ENCODE data around the gene B3GALT6. TPM values are rescaled to one million over a fixed set of nuclear protein-coding genes. Genes with fewer than 3 reads are reported as not detected.

Gene B3GALT6
- polyA plus RNA-seq, 1 experiment, result 20.9 TPM

DNA sequence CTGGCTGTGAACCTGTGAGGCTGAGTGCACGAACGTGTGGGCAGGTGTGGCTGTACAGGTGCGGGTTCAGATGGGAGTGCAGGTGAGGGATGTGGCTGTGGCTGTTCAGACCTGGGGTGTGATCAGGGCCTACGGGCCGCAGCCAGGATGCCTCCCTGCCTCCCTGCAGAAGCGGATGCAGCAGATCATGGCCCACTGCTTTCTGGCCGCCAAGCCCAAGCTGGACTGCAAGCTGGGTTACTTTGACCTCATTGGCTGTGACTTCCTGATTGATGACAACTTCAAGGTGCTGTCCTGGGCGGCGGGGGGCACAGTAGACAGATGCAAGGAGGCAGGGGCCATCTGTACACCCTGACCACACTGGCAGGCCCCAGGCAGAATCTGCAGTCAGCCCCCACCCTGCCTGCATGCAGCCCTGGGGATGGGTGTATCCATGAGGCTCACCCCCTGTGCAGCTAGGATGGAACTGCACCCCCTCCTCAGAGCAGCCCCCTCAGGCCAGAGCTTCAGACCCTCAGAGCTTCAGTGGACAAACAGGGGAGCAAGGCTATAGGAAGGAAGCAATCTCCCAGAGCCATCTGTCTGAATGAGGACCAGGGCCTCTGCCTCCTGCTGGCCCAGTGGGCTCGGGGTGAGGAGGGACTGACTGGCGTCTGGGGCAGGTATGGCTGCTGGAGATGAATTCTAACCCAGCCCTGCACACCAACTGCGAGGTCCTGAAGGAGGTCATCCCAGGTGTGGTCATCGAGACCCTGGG is 35.4 kb upstream of the B3GALT6 start:
- DNase-seq (ENCODE audit: low read depth), result no peak
- Histone ChIP-seq H3K4me3 (ENCODE audit: low read depth, low read length) (no peak overlapping the region), H3K36me3 (ENCODE audit: control insufficient read depth, insufficient read depth, low read length) (no peaks in the 10 kb centered on the region), H3K27me3 (ENCODE audit: control insufficient read depth, insufficient read depth, low read length) (no peaks in the 10 kb centered on the region)
- CTCF ChIA-PET, result interaction anchor here (1.0 kb wide), 1 partner anchor 75 kb away, joined by 3 read pairs; no protein-coding TSS in a partner anchor
- TF ChIP-seq, protein P1, sequence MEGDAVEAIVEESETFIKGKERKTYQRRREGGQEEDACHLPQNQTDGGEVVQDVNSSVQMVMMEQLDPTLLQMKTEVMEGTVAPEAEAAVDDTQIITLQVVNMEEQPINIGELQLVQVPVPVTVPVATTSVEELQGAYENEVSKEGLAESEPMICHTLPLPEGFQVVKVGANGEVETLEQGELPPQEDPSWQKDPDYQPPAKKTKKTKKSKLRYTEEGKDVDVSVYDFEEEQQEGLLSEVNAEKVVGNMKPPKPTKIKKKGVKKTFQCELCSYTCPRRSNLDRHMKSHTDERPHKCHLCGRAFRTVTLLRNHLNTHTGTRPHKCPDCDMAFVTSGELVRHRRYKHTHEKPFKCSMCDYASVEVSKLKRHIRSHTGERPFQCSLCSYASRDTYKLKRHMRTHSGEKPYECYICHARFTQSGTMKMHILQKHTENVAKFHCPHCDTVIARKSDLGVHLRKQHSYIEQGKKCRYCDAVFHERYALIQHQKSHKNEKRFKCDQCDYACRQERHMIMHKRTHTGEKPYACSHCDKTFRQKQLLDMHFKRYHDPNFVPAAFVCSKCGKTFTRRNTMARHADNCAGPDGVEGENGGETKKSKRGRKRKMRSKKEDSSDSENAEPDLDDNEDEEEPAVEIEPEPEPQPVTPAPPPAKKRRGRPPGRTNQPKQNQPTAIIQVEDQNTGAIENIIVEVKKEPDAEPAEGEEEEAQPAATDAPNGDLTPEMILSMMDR (IDR thresholded peaks at IDR 0.05; ENCODE audit: insufficient read depth, low read depth, low read length), result no peak
- POLR2A ChIA-PET, result no interaction called here

DNA sequence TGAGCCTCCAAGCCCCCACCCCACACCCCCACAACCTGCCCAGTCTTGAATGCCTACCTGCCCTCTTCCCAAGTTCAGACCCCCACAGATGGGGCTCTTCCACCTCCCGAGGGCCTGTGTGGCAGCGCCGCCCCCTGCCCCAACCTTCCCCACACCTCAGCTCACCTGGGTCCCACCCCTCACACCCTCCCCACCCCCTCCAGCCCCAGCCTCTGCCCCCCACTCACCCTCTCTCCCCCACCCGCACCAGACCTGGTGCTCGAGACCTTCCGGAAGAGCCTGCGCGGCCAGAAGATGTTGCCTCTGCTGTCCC is 34.9 kb upstream of the B3GALT6 start:
- TF ChIP-seq, protein P1 (IDR thresholded peaks at IDR 0.05; ENCODE audit: insufficient read depth, low read depth, low read length), result no peak
- CTCF ChIA-PET, result no interaction called here
- Histone ChIP-seq H3K4me3 (ENCODE audit: low read depth, low read length) (no peak overlapping the region), H3K36me3 (ENCODE audit: control insufficient read depth, insufficient read depth, low read length) (no peaks in the 10 kb centered on the region), H3K27me3 (ENCODE audit: control insufficient read depth, insufficient read depth, low read length) (no peaks in the 10 kb centered on the region)
- no peak for DNase-seq (ENCODE audit: low read depth)
- POLR2A ChIA-PET, result no interaction called here

DNA sequence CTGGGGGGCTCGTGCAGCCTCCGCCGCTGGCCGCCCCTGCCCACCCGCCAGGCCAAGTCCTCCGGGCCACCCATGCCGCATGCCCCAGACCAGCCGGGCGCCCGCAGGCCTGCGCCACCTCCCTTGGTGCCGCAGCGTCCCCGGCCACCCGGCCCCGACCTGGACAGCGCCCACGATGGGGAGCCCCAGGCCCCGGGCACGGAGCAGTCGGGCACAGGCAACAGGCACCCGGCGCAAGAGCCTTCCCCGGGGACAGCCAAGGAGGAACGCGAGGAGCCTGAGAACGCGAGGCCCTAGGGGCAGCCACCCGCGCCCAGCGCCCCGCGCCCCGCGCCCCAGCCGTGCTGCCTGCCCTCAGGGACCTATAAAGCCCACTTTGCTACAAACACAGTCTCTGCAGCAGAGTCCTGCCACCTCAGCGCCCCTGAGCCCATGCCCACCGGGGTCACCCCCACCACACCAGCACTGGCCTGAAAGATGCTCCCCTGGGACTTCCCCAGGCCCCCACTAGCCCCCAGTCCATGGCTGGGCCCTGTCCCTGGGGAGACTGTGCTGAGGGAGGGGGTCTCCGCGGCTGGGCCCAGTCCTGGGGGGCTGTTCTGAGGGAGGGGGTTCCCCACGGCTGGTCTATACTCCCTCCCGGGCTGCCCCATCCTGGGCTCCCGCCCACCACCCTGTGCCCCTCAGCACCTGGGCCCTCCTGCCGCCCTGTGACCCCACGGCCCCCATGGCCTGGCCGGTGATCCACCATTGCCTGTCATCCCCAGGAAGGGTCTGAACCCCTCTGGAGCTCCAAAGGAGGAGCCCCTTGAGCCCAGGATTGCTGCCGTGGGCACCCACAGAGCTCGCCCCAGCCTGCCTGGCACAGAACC is 34.2 kb upstream of the B3GALT6 start:
- CTCF ChIA-PET, result no interaction called here
- no peaks in the 10 kb centered on the region for H3K36me3 ChIP-seq (ENCODE audit: control insufficient read depth, insufficient read depth, low read length)
- DNase-seq (ENCODE audit: low read depth), result no peak
- POLR2A ChIA-PET, result no interaction called here
- H3K4me3 ChIP-seq (ENCODE audit: low read depth, low read length), result no peak overlapping the region
- H3K27me3 ChIP-seq (ENCODE audit: control insufficient read depth, insufficient read depth, low read length), result no peaks in the 10 kb centered on the region
- TF ChIP-seq, protein P1 (IDR thresholded peaks at IDR 0.05; ENCODE audit: insufficient read depth, low read depth, low read length), result no peak

DNA sequence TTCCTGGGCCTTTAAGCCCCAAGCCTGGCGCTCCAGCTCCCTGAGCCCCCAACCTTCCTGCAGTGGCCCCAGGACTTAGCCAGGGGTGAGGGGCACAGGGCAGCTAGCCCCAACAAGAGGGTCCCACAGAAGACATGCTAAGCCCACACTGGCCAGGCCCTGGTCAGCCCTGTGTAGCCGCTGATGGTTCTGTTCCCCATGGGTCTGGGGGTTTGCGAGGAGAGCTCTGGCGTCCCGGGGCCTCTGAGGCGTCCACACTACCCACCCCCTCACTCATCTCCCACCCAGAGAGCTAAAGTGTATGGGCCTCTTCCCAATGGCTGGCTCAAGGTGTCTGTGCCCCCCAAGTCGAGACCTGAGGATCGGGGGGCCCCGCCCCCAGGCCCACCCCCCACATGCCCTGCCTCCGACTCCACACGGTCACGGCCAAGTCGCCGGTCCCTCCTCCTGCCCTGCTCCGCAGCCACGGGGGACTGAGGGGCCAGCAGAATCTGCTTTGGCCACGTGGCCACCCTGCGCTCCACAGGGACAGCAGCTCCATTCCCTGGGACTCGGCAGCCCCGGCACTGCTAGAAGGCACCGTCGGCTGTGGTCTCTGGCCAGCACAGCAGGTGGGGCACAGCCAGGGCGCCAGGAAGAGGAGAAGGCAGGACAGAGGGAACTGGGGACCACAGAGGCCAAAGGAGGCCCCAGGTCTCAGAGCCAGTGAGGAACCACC is 33.5 kb upstream of the B3GALT6 start:
- POLR2A ChIA-PET, result no interaction called here
- Histone ChIP-seq H3K27me3 (ENCODE audit: control insufficient read depth, insufficient read depth, low read length) (no peaks in the 10 kb centered on the region), H3K36me3 (ENCODE audit: control insufficient read depth, insufficient read depth, low read length) (no peaks in the 10 kb centered on the region), H3K4me3 (ENCODE audit: low read depth, low read length) (no peak overlapping the region)
- no peak for DNase-seq (ENCODE audit: low read depth)
- TF ChIP-seq, protein P1 (IDR thresholded peaks at IDR 0.05; ENCODE audit: insufficient read depth, low read depth, low read length), result no peak
- CTCF ChIA-PET, result no interaction called here
